GM21381 (cell line): ENCODE results near the gene DBP.

Source experiments
- ATAC-seq: cut with Tn5 transposase; IDR thresholded peaks from one replicate; pipeline ENCODE4 v1.9.1; 2021; ENCODE audit warnings: mild to moderate bottlenecking, moderate library complexity; ENCODE audit not compliant: unreplicated experiment

DBP gene

DNA sequence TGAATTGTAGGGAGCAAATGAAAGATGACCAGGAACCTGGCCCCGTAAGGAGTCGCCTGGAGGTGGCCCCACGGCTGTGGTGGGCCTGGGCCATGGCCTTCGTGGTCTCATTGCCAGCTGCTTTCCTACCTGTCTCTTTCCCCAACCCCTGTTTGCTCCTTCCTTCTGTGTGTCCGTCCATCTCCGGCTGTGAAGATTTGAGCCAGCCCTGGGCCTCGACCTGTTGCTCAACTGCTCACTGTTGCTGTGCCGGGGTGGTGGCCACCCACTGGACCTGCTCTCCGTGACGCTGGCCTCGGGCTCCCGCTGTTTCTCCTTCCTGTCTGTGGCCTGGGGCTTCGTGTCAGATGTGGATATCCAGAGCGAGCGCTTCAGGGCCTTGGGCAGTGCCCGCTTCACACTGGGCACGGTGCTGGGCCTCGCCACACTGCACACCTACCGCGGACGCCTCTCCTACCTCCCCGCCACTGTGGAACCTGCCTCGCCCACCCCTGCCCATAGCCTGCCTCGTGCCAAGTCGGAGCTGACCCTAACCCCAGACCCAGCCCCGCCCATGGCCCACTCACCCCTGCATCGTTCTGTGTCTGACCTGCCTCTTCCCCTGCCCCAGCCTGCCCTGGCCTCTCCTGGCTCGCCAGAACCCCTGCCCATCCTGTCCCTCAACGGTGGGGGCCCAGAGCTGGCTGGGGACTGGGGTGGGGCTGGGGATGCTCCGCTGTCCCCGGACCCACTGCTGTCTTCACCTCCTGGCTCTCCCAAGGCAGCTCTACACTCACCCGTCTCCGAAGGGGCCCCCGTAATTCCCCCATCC, 8.5 kb downstream of the DBP start:
- no peak for ATAC-seq

DNA sequence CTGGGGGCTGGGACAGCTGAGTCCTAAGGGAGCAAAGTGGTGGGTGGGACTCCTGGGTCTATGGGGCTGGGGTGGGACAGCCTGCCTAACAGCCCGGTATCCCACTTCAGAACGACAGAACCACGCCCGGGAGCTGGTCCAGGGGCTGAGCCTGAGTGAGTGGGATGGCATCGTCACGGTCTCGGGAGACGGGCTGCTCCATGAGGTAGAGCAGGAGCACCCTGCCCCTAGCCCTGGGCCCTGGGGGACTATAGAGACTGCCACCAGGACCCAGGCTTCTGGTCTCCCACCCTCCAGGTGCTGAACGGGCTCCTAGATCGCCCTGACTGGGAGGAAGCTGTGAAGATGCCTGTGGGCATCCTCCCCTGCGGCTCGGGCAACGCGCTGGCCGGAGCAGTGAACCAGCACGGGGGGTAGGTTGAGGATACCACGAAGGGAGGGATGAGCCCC, 9.3 kb downstream of the DBP start:
- no peak for ATAC-seq

DNA sequence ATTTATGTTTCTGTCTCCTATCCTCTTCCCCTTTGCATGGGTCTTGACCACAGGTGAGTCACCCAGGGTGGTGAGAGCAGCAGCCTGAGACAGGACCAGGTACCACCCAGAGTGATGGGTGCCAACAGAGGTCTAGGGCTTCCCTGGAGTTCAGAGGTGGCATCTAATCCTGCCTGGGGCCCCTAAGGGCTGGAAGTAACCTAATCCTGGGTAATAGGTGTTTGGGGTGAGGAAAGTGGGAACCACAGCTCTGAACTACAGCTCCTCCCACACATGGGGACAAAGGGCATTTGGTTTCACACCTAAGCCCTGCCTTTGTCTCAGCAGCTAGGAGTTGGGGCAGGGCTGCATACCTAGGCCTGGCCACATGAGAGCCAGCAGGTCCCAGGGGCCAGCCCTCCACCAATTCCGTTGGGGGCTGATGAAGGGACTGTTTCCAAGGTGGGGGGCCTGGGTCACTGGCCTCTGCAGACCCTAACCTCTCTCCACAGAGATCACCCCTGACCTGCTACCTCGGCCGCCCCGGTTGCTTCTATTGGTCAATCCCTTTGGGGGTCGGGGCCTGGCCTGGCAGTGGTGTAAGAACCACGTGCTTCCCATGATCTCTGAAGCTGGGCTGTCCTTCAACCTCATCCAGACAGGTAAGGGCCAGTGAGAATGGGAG, 9.8 kb downstream of the DBP start:
- no peak for ATAC-seq

DNA sequence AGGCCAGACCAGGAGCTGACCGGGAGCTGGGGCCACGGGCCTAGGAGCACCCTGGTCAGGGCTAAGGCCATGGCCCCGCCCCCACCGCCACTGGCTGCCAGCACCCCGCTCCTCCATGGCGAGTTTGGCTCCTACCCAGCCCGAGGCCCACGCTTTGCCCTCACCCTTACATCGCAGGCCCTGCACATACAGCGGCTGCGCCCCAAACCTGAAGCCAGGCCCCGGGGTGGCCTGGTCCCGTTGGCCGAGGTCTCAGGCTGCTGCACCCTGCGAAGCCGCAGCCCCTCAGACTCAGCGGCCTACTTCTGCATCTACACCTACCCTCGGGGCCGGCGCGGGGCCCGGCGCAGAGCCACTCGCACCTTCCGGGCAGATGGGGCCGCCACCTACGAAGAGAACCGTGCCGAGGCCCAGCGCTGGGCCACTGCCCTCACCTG, 11.3 kb downstream of the DBP start:
- ATAC-seq: no peak

DNA sequence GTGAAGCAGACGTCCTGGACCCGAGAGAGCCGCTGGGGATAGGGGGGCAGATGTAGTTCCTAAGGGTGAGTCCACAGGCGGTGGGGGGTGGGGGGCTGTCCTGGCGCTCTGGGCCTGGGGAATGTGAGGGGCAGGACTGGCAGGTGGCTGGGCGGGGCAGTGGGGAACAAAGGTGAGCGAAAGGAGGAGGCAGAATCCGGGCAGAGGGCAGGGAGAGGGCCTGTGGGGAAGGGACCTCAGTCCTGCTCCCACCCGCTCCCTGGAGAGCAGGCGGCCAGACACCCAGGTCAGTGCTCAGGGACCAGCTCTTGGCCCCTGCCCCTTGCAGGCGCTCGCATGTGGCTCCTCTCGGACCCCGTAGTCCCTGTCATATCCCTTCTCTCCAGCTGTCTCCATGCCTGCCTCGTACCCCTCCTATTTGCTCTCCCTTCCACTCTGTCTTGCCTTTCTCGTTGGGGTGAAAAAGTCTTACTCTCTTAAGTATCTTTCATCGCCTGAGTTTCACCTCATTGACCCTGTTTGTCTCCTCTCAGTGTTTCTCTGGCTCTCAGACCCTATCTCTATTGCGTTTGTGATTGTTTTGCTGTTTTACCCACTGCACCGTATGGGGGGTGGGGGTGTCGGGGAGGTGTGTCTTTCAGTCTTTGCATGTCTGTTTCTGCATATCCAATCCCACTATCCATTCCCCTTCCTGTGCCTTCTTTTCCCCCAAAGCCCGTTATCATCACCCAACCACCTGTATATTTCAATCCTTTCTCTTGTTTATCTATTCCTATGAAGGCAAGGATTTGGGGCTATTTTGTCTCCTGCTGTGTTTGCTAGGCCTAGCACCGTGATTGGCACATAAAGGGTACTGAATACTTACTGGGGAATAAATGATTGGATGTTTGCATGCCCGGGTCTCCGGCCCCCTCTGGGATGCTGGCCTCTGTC, 12.1 kb downstream of the DBP start:
- no peak for ATAC-seq

DNA sequence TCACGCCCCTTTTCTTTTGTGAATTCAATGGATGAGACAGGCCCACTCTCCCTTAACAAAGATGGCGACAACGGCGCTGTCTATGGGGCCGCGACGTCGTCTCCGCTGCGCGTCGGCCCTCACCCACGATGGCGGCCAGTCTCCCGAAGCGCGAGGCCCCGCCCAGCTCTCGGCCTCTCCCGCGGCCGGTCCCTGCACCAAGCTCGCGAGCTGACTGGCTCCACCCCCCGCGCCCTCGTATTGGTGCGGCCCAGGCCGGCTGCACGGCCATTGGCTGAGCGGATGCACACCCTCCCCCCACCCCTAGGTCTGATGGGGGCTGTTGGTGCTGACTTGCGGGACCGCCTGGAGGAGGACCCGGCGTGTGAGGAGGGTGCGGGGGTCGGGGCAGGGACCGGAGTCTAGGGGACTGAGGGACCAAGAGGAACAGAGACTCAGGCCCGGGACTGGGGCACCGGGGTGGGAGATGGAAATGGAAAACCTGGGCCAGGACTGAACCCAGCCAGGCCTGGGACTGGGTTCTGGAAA, 13.0 kb downstream of the DBP start:
- ATAC-seq: peak; percentile 54

DNA sequence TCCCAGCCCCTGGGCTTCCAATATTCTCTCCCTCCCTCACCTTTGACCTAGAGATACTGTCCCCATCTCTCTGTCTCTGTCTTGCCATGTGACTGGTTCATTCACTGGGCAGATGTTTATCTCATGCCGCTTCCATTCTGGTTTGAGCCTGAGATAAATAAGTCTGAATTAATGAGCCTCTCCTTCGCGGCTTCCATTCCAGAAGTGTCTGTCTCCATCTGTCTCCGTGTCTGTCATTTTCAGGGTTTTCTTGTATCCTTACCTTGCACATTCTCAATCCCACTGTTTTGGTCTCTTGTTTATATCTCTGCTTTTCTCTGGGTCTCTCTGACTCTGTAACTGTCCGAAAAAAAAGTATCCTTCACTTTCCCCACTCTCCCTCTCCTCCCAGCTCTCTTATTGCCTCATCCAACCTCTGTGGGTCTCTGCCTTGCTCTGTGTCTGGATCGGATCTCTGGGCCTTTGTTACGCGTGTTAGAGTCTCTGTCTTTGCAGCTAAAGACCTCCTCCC, 13.6 kb downstream of the DBP start:
- no peak for ATAC-seq

DNA sequence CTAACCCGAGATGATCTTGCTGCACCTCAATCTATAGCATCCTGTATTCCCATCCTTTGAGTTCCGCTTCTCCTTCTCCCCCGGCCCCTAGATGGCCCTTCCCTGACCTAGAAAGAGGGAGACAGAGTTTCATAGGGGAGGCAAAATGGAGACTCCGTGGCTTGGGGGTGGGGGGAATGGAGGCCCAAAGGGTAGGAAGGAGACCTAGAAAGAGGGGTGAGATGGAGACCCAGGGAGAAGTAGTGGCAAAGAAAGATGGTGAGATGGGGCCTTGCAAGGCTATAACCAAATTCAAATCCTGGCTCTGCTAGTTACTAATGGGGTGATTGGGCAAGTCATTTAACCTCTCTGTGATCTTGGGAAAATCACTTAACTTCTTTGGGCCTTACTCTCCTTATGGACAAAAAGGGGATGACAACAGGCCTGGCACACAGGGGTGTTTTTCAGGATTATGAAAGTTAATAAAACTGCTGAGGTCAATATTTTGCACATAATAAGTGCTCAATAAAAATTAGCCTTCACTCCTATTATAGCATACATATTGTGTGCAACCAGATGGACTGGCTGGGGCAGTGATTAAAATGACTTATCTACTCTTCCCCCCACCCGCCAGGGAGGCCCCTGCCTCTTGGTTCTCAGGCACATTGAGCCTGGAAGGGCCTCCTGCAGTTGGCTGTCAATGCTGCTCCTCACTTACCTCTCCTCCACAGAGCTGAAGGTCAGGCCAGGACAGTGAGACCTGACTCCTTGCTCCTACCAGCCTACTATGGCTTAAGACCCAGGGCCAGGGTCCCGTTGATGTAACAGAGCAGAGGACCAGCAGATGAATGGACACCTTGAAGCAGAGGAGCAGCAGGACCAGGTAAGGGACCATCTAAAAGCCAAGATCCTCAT, 17.2 kb downstream of the DBP start:
- ATAC-seq: no peak

DNA sequence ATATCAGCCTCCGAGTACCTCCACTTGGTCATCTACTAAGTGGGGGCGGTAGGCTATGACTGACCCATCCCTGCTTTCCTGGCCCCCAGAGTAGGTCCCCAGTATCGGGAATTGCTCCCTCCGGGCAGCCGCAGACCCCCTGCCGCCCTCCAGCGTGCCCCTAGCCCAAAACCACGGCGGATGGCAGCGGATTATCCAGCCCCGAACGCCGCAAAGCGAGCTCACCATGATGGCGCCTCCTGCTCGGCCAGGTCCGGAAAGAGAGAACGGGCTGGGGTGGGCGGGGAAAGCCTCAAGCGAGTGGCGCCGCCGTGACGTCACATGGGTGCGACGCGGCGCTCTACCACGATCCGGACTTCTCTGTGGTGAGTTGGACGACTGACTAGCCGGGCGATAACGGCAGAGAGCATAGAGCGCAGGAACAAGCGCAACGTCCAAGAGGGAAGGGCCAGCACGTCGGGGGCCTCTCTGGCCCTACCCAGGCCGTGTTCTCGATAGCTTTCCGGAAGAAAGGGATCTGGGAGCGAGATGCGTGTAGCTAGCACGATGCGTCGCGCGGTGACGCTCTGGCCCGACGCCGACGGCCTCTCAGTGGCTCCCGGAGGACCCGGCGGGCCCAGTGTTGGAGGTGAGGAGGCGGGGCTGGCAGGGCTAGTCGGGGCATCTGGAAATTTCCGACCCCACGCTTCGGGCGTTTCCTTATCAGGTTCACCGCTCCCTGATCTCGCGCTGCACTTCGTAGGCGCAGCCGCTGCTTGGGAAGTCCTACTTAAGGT, 18.1 kb downstream of the DBP start, which contains the start of the genes RPL18 and SPHK2:
Gene RPL18 (minus strand): TSS at position 263 of the 776 bp plus-strand sequence. CDS start 35 bp downstream, at position 228.
Gene SPHK2 (plus strand): TSS at position 591 of the 776 bp plus-strand sequence. CDS start 1,009 bp downstream, outside the sequence.
- ATAC-seq: peak; percentile 81

DNA sequence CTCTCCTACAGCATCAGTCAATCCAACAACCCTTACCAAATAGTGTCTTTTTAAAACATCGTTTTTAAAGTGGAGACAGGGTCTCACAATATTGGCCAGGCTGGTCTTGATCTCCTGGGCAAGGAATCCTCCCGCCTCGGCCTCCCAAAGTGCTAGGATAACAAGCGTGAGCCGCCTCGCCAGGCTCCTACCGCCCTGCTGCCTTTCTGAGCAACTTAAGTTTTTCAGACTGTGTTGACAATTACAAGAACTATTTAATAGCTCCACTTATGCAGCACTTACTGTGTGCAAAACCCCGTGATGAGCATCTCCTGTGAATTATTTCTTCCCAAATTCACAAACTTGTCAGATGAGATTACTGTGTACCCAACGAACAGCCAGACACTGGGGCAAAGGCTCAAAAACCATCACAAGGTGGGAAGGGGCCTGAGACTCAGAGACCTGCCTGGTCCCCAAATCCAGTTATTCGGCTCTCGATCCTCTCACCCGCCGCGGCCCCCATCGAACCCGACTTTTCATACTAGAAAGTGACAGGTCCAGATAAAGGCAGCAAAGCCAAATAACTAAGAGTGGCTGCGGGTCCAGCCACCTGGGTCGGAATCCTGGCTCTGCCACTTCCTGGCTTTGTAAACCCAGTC, 18.8 kb downstream of the DBP start:
- no peak for ATAC-seq

DNA sequence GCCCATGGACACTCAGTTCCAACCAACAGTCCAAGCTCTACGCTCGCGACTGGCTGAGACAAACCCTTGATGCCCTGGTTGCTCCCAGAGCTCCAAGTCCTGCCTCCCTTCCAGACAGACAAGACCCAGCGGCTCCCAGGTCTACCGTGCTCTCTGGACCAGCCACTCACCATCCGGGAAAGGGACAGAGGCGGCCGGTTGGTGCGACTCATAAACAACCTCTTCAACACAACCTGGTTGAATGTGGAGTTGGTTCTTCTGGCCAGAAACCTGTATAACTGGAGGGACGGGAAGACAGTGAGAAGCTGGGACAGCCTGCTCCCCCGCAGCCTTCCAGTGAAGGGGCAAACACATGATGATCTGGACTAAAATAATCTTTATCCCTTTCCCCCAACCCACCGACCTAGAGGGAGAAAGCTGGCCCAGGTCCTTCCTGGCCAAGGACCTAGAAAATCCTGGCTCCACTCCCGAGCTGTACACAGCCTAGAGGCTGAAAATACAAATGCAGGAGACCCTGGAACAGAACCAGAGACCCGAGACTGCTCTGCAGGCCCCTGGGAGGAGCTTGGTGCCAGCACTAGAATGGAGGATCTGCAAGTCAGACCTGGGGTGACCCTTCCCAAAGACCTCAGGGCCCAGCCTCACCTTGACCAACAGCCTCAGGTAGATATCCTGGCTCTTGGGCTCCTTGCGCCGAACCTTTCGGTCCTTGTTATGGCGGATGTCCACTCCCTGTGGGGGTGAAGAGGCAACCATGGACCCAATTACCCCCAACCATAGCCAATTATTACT, 19.8 kb downstream of the DBP start:
- ATAC-seq: no peak

DNA sequence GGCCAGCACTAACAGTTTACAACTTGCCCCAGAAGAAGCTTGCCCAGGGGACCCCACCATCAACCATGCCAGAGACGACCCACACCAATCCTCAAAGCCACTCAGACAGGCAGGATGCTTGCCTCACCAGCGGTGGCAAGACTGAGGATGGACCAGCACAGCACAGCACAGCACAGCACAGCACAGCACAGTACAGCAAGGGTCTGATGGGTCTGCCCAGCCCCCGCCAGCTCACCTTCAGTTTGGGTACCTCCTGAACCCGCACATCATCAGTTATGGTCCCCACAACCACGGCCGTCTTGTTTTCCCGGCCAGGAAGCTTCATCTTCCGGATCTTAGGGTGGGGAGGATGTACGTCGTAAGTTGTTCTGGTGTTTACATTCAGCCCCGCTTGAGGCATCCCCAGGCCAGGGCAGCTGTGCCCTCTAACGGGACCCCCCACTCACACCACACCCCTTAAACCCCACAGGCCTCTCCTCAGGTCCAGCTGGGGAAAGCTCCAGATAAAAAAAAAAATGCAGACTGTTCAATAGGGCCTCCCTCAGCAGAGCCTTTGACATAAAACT, 20.6 kb downstream of the DBP start:
- no peak for ATAC-seq

DNA sequence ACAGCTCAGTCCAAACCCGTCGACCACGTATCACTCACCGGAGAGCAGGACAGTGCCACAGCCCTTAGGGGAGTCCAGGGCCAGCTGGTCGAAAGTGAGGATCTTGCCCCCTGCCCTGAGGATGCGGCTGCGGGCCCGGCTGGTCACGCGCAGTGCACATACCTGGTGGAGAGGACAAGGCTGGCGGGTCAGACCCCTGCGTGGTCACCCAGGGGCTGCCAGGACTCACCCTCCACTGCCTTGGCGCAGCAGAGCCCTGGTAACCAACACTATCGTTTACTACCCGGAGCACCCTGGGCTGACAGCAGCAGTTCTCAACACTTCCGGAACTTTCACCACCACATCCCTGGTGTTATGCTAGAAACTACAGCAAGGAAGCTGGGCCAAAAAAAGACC, 21.1 kb downstream of the DBP start:
- no peak for ATAC-seq

DNA sequence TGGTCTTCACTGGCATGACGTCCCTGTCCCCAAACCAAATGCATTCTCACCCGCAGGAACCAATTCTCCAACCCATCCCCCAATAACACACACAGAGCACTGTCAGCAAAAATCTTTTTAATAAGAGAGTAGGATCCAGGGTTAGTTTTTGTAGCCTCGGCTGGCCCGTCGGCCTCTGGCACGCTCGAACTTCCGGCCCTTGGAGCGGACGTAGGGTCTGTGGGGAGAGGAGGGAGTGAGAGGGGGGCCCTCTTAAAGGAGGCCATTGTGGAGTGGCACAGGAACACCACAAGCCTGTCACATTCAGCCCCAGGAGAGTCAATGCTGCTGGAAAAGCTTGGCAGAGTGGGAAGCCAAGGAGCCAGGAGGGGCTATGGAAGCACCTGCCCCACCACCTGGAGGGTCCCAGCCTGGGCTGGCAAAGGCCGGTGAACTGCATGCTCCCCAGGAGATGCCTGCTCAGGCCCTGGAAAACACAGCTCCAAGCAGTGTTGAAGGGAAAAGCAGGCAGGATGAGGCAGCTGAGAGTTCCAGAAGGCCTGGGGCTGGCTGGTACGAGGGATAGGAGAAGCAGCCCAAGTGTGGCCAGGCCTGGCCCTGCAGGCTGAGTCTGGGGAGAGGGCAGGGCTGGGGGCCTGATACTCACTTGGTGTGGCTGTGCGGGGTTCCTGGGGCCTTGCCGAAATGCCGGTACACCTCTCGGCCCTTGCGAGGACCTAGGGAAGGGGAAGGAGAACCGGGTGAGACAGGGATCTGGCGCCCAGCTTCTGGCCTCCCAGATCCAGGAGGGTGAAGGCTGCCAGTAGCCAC, 21.7 kb downstream of the DBP start:
- ATAC-seq: no peak

DNA sequence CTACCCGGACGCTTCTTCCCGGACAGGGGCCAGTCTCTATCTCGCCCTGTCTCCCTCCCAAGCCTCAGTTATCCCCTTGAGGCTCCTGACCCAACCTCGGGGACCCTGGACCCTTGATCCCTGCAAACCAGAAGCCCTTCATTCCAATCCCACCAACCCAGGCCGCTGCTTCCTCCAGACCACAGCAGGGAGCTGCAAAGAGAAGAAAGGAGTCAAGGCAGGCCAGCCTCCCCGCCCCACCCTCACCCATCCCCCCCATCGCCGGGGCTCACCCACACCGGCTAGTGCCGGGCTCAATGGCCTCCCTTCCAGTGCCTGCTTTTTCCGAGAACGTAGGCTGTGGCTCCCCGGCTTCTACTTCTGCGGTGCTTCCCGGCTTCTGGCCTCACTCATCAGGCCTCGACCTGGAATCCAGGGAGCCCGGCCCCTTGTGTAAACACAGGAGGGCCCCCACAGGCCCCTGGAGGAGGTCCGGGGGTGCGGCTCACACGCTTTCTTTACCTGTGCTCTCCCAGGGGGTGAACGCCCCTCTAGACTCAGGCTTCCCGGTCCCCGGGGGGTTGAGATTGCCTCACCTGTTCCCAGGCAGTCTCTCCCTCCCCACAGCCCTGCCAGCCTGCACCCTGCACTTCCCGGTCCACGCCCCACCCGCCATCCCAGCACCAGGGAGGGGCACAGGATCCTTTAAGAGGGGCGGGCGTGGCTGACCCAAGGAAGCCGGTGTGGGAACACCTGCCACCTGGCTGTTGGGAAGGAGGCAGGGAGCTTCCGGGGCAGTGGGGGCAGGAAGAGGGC, 22.5 kb downstream of the DBP start, which contains the start of gene FAM83E:
Gene FAM83E (minus strand): TSS at position 641 of the 795 bp plus-strand sequence. CDS start 1,704 bp downstream, outside the sequence.
- no peak for ATAC-seq
